HG03045 (cell line): ENCODE measurements around the gene NT5DC3.

Experiments
- ATAC-seq: cut with Tn5 transposase; IDR thresholded peaks from one replicate; pipeline ENCODE4 v1.9.1; 2021; ENCODE audit warnings: mild to moderate bottlenecking, moderate library complexity; ENCODE audit not compliant: unreplicated experiment

The NT5DC3 gene

DNA sequence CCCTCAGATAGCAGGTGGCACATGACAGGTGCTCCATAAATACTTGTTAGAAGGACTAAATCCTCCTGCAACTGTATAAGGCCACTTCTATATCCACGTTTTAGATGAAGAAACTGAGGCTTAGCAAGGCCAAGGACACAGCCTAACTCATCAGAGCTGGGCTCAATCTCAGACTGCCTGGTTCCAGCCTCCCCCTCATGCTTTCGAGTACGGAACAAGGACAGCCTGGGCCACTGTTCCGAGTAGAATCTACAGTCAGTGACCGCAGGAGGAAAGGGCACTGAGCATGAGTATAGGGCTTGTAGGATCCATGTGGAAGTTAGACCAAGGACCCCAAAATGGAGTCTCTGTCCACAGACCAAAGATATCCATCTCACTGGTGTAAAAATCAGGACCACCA is 84.6 kb downstream of the NT5DC3 start:
- no peak for ATAC-seq

DNA sequence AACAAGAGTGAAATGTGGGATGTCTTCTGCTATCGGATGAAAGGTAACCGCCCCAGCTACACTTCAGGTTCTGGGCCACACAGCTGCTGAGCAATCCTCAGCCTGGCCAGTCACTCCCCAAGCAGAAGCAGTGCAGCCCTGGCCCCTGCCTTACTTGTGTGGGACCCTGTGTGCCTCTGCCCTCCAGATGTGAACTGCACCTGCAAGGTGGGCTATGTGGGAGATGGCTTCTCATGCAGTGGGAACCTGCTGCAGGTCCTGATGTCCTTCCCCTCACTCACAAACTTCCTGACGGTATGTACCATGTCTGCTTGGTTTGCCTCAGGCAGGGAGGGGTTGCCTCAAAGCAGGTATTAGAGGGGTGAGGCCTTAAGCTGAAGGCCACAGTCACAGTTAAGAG is 85.6 kb downstream of the NT5DC3 start:
- ATAC-seq: no peak

DNA sequence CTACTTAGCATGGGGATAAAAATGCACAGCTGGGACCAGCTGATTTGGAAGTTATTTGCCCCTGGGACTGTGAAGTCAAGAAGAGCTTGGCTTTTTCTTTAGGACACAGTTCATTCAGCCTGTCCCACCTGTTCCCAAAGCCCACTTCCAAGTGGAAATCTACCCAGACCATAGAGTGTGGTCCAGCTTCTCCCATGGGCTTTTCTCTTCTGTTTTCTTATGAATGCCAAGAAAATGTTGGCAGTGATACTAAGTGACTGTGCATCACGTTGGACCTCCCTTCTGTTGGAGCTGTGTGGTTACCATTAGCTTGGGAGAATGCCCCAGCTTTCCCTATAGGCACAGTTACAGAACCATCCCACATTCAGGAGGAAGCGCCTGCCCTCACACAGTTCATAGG is 89.4 kb downstream of the NT5DC3 start:
- ATAC-seq: no peak

DNA sequence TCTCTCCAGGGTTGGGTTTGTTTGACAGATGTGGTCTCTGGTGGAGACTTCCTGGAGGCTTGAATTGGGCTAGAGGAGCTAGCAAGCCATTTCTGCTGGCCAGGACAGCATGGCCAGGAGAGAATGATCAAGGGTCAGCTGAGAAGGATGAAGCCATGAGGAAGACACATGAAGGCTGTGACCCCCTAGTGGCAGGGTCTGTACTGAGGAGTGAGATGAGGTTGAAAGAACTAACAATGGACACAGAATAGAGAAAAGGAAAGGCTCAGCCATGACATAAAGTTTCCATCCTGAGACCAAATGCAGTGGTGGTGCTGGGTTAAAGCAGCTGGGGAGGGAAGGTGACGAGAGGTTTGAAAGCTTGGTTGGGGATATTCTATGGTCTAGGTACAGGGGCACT is 89.9 kb downstream of the NT5DC3 start:
- ATAC-seq: no peak

DNA sequence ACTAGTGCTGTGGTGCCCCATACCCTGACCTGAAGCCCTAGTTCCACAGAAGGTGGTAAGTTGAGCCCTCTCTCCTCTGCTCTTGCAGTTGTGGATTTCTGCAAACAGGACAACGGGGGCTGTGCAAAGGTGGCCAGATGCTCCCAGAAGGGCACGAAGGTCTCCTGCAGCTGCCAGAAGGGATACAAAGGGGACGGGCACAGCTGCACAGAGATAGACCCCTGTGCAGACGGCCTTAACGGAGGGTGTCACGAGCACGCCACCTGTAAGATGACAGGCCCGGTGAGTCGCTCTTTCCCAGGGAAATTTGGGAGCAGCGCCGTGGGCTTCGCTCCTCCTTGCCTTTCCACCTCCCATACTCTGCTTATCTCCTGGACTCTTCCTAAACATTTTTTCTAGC is 92.2 kb downstream of the NT5DC3 start:
- ATAC-seq: no peak

- no peak for ATAC-seq
Measured at GRCh38 chr12:103748002-103748401, 93.0 kb downstream of the NT5DC3 start.

GRCh38 chr12:103745962-103746361 is 95.1 kb downstream of the NT5DC3 start:
- no peak for ATAC-seq

GRCh38 chr12:103743788-103744187 is 97.2 kb downstream of the NT5DC3 start:
- ATAC-seq: no peak

- ATAC-seq: no peak
Measured at GRCh38 chr12:103742349-103742932, 98.6 kb downstream of the NT5DC3 start.

DNA sequence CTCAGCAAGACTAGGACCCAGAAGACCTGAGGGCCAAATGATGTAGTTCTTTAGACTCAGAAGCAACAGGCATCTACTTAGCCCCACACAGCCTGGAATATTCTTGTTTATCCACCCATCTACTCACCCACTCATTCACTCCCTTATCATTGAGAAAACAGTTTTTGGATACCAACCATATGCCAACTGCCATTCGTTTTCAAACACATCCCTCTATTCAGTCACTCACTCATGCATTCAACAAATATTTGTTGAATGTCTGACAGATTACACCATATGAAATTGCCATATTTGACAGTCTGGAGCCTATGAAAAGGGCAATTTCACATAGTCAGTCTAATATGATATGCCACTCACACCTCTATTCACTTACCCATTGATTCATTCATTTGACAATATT is 103.2 kb downstream of the NT5DC3 start:
- no peak for ATAC-seq

GRCh38 chr12:103736572-103736971 is 104.5 kb downstream of the NT5DC3 start:
- ATAC-seq: no peak

- ATAC-seq: no peak
Measured at GRCh38 chr12:103735291-103735690, 105.7 kb downstream of the NT5DC3 start.

DNA sequence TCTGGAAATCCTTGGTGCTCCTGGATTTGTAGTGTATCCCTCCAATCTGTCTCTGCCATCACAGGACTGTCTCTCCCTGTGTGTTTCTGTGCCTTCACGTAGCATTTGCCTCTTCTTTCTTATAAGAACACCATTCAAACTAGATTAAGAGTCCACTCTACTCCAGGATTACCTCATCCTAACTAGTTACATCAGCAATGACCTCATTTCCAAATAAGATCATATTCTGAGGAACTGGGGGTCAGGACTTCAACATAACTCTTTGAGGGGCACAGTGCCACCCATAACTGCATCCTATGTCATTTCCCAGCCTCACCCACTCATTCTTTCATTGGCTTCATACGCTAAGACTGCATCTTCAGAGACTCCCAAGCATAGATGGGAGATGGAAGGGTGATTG is 106.2 kb downstream of the NT5DC3 start:
- no peak for ATAC-seq

DNA sequence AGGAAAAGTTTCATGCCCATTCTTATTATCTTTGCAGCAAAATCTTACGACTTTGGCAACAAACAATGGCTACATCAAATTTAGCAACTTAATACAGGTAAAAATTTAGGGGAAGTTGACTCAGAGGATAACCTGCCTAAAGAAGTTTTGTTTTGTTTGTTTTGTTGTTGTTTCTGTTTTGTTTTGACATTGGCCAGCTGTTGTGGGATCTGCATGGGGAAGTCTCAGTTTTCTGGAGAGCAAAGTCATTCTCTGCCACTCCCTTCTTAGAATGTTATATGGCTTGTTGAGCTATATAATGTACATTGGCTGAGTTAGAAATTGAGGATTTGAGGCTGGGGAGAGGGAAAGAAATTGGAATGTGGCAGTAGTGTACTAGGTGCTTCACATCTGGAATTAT is 109.5 kb downstream of the NT5DC3 start:
- ATAC-seq: no peak

DNA sequence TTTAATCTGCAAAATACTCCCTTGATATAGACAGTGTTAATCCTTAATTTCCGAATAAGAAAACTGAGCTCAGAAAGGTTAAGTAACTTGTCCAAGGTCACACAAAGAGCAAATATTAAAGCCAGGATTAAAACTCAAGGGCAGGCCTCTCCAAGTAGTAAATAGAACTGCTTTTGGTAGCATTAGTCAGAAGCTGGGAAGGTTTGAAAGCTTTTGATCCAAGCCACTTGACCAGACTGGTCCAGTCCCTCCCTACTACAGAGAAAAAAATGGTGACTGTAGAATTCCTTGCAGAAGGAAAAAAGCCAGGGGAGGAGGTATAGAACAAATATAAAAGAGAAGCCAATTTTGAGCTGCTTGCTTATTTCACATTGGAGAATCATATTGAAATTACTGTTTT is 111.5 kb downstream of the NT5DC3 start:
- no peak for ATAC-seq

DNA sequence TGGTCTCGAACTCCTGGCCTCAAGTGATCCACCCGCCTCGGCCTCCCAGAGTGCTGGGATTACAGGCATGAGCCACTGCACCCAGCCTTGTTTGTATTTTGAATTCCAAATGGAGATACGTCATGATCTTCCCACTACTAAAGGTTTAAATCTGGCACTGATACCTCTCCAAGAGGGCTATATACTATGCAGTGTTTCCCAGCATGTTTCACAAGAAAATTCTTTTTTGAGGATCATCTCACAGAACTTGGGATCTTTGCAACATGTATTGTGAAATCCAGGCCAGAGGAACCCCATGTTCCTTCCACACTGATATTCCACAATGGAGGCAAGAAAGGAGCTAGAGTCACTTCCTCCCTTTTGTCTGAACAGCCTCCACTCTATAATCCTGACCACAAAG is 112.7 kb downstream of the NT5DC3 start:
- no peak for ATAC-seq

DNA sequence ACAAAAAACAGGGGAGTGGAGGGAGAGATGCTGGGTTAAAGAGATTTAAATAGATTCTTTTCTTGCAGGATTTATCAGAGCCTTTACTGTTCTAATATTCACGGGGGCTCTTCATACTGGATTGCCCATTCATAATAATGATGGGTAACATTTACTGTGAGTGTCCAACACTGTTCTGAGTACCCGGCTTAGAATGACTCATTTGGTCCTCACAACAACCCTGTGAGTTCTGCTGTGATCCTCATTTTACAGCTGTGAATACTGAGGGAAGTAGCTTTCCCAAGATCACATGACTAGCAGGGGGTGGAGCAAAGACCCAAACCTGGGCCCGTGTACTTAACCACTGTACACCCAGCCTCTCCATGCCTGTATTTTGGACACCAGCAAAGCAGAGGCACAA is 113.4 kb downstream of the NT5DC3 start:
- ATAC-seq: no peak

- no peak for ATAC-seq
Measured at GRCh38 chr12:103725398-103725797, 115.6 kb downstream of the NT5DC3 start.
